ENCODE results near the gene HDLBP.

HDLBP gene

GRCh38 chr2:241291153-241291552, 24.3 kb downstream of the HDLBP start:
- H3K4ac ChIP-seq (ENCODE audit: low read depth, low read length) = no peak overlapping the region
- no peak overlapping the region for H3K18ac ChIP-seq (ENCODE audit: low read length)
- no peak overlapping the region for H2BK15ac ChIP-seq (replicated peaks; ENCODE audit: low read depth)
- H2BK5ac ChIP-seq (ENCODE audit: low read length) = no peak overlapping the region
- H3K4me2 ChIP-seq (ENCODE audit: low read length) = no peak overlapping the region
- no peaks in the 10 kb centered on the region for H3K4me1 ChIP-seq (ENCODE audit: control insufficient read depth, low read depth, low read length)
- H3K23ac ChIP-seq (ENCODE audit: low read length) = no peak overlapping the region
- H3K27ac ChIP-seq (ENCODE audit: low read depth, low read length) = no peak overlapping the region
- DNase-seq = no peak
- no peak overlapping the region for H4K8ac ChIP-seq (ENCODE audit: low read depth, low read length)
- H2AK5ac ChIP-seq (ENCODE audit: low read length) = no peak overlapping the region
- peaks cover 70% of the 10 kb centered on the region for H3K79me2 ChIP-seq (ENCODE audit: control insufficient read depth, insufficient read depth, low read length)
- no peak overlapping the region for H3K9ac ChIP-seq (ENCODE audit: low read length)
- peaks cover 28% of the 10 kb centered on the region for H3K79me1 ChIP-seq (ENCODE audit: low read length)
- no peak overlapping the region for H2BK120ac ChIP-seq (ENCODE audit: low read depth, low read length)
- no peaks in the 10 kb centered on the region for H3K27me3 ChIP-seq (ENCODE audit: insufficient read depth, low read length, poor library complexity)
- no peaks in the 10 kb centered on the region for H3K36me3 ChIP-seq (ENCODE audit: control insufficient read depth, insufficient read depth, low read length)
- H3K56ac ChIP-seq (ENCODE audit: low read length) = no peak overlapping the region
- WGBS (ENCODE audit: extremely low coverage, insufficient coverage, low lambda C conversion rate) = no CpG with 5 or more reads among the region's 6 CpGs
- no peak overlapping the region for H4K5ac ChIP-seq (ENCODE audit: low read length)
- no peak overlapping the region for H3K4me3 ChIP-seq (ENCODE audit: low read length)

DNA sequence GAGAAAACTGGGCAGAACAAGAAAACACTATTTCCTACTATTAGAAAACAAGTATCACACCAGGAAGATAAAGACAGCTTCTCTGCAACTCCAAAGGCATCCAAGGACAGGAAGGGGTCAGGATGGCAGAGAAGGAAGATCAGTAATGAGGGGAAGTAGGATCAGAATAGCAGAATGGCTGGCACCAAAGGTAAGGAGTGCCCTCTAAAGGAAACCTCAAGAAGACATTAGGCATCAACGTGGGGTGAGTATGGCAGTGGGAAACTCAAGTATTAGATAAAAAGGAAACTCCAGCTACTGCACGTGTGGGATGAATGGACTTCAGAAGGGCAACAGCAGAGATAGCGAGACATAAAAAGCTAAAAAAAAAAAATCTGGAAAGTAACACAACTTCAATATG, 25.9 kb downstream of the HDLBP start:
- H3K23ac ChIP-seq (ENCODE audit: low read length) = no peak overlapping the region
- H2BK15ac ChIP-seq (replicated peaks; ENCODE audit: low read depth) = no peak overlapping the region
- no CpG with 5 or more reads among the region's 3 CpGs for WGBS (ENCODE audit: extremely low coverage, insufficient coverage, low lambda C conversion rate)
- H4K8ac ChIP-seq (ENCODE audit: low read depth, low read length) = no peak overlapping the region
- H3K4me3 ChIP-seq (ENCODE audit: low read length) = no peak overlapping the region
- no peak overlapping the region for H2BK5ac ChIP-seq (ENCODE audit: low read length)
- no peak overlapping the region for H2BK120ac ChIP-seq (ENCODE audit: low read depth, low read length)
- H3K4me2 ChIP-seq (ENCODE audit: low read length) = no peak overlapping the region
- no peak overlapping the region for H3K4ac ChIP-seq (ENCODE audit: low read depth, low read length)
- H3K79me2 ChIP-seq (ENCODE audit: control insufficient read depth, insufficient read depth, low read length) = peaks cover 64% of the 10 kb centered on the region
- no peak overlapping the region for H3K56ac ChIP-seq (ENCODE audit: low read length)
- no peak overlapping the region for H2AK5ac ChIP-seq (ENCODE audit: low read length)
- no peaks in the 10 kb centered on the region for H3K4me1 ChIP-seq (ENCODE audit: control insufficient read depth, low read depth, low read length)
- no peaks in the 10 kb centered on the region for H3K36me3 ChIP-seq (ENCODE audit: control insufficient read depth, insufficient read depth, low read length)
- no peak overlapping the region for H4K5ac ChIP-seq (ENCODE audit: low read length)
- no peaks in the 10 kb centered on the region for H3K27me3 ChIP-seq (ENCODE audit: insufficient read depth, low read length, poor library complexity)
- no peak for DNase-seq
- H3K18ac ChIP-seq (ENCODE audit: low read length) = no peak overlapping the region
- peaks cover 25% of the 10 kb centered on the region for H3K79me1 ChIP-seq (ENCODE audit: low read length)
- no peak overlapping the region for H3K27ac ChIP-seq (ENCODE audit: low read depth, low read length)
- no peak overlapping the region for H3K9ac ChIP-seq (ENCODE audit: low read length)

DNA sequence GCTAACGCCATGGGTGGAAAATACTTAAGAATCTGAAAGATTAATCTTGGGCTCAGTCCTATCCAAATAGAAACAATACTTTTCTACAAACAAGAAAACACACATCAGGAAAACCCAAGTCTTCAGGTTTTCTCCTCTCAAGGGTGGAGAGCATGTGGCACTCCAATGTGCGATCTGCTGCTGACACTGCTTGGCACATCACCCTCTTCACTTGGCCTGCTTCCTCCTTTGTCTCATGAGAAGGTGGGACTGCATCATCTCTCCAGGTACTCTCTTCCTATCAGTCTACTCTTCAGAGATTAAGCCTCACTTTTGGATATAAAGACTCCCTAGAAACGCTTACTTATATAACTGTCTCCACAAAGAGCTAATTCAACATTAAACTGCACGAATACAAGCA, 26.4 kb downstream of the HDLBP start:
- Histone ChIP-seq H3K79me2 (ENCODE audit: control insufficient read depth, insufficient read depth, low read length) (peaks cover 62% of the 10 kb centered on the region), H3K36me3 (ENCODE audit: control insufficient read depth, insufficient read depth, low read length) (no peaks in the 10 kb centered on the region), H3K4me3 (ENCODE audit: low read length) (no peak overlapping the region), H2BK120ac (ENCODE audit: low read depth, low read length) (no peak overlapping the region), H2BK15ac (replicated peaks; ENCODE audit: low read depth) (no peak overlapping the region), H3K23ac (ENCODE audit: low read length) (no peak overlapping the region), H3K56ac (ENCODE audit: low read length) (no peak overlapping the region), H3K9ac (ENCODE audit: low read length) (no peak overlapping the region), H3K18ac (ENCODE audit: low read length) (no peak overlapping the region), H2BK5ac (ENCODE audit: low read length) (no peak overlapping the region), H3K4me1 (ENCODE audit: control insufficient read depth, low read depth, low read length) (no peaks in the 10 kb centered on the region), H3K27ac (ENCODE audit: low read depth, low read length) (no peak overlapping the region), H3K27me3 (ENCODE audit: insufficient read depth, low read length, poor library complexity) (no peaks in the 10 kb centered on the region), H4K5ac (ENCODE audit: low read length) (no peak overlapping the region), H3K79me1 (ENCODE audit: low read length) (peaks cover 24% of the 10 kb centered on the region), H3K4me2 (ENCODE audit: low read length) (no peak overlapping the region), H2AK5ac (ENCODE audit: low read length) (no peak overlapping the region), H3K4ac (ENCODE audit: low read depth, low read length) (no peak overlapping the region), H4K8ac (ENCODE audit: low read depth, low read length) (no peak overlapping the region)
- no CpG with 5 or more reads among the region's 4 CpGs for WGBS (ENCODE audit: extremely low coverage, insufficient coverage, low lambda C conversion rate)
- no peak for DNase-seq

DNA sequence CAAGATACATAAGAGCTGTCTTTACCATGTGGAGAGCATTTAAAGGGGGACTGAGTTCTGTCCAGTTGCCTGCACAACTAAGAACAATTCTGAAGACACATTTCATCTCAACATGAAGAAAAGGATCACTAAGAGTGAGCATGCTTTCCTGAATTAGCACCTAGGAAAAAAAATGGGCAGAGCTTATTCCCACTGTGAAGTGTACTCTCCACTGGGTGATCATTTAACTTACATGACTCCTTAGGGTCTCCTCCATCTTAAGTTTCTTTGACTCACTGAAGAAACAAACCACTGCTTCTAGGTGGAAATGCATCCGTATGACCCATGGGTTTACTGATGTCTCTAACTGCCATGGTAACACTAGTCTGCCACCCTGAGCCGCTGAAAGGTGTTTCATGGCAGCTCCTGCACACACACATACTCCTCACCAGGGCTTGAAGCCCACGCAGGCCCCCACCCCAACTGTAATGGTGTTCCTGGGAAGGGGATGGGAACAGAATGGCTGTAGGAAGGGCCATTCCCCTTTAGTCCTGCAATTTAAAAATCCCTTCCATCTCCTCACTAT, 27.1 kb downstream of the HDLBP start:
- H2BK15ac ChIP-seq (replicated peaks; ENCODE audit: low read depth) = no peak overlapping the region
- H3K4me2 ChIP-seq (ENCODE audit: low read length) = no peak overlapping the region
- WGBS (ENCODE audit: extremely low coverage, insufficient coverage, low lambda C conversion rate) = no CpG with 5 or more reads among the region's 3 CpGs
- no peak overlapping the region for H4K5ac ChIP-seq (ENCODE audit: low read length)
- H3K4ac ChIP-seq (ENCODE audit: low read depth, low read length) = no peak overlapping the region
- H4K8ac ChIP-seq (ENCODE audit: low read depth, low read length) = no peak overlapping the region
- H3K79me1 ChIP-seq (ENCODE audit: low read length) = peaks cover 24% of the 10 kb centered on the region
- H3K56ac ChIP-seq (ENCODE audit: low read length) = no peak overlapping the region
- H2AK5ac ChIP-seq (ENCODE audit: low read length) = no peak overlapping the region
- no peak overlapping the region for H3K18ac ChIP-seq (ENCODE audit: low read length)
- no peak overlapping the region for H2BK120ac ChIP-seq (ENCODE audit: low read depth, low read length)
- no peaks in the 10 kb centered on the region for H3K27me3 ChIP-seq (ENCODE audit: insufficient read depth, low read length, poor library complexity)
- no peak overlapping the region for H2BK5ac ChIP-seq (ENCODE audit: low read length)
- H3K23ac ChIP-seq (ENCODE audit: low read length) = no peak overlapping the region
- no peak overlapping the region for H3K4me3 ChIP-seq (ENCODE audit: low read length)
- H3K4me1 ChIP-seq (ENCODE audit: control insufficient read depth, low read depth, low read length) = no peaks in the 10 kb centered on the region
- no peak overlapping the region for H3K27ac ChIP-seq (ENCODE audit: low read depth, low read length)
- H3K36me3 ChIP-seq (ENCODE audit: control insufficient read depth, insufficient read depth, low read length) = no peaks in the 10 kb centered on the region
- DNase-seq = no peak
- peaks cover 58% of the 10 kb centered on the region for H3K79me2 ChIP-seq (ENCODE audit: control insufficient read depth, insufficient read depth, low read length)
- no peak overlapping the region for H3K9ac ChIP-seq (ENCODE audit: low read length)

GRCh38 chr2:241286348-241287090, 29.0 kb downstream of the HDLBP start:
- no peaks in the 10 kb centered on the region for H3K36me3 ChIP-seq (ENCODE audit: control insufficient read depth, insufficient read depth, low read length)
- no peak overlapping the region for H3K4me3 ChIP-seq (ENCODE audit: low read length)
- H4K5ac ChIP-seq (ENCODE audit: low read length) = no peak overlapping the region
- no peaks in the 10 kb centered on the region for H3K27me3 ChIP-seq (ENCODE audit: insufficient read depth, low read length, poor library complexity)
- no peak overlapping the region for H3K9ac ChIP-seq (ENCODE audit: low read length)
- H2BK120ac ChIP-seq (ENCODE audit: low read depth, low read length) = no peak overlapping the region
- H3K18ac ChIP-seq (ENCODE audit: low read length) = no peak overlapping the region
- no peak overlapping the region for H2AK5ac ChIP-seq (ENCODE audit: low read length)
- H2BK15ac ChIP-seq (replicated peaks; ENCODE audit: low read depth) = no peak overlapping the region
- H3K79me1 ChIP-seq (ENCODE audit: low read length) = peaks cover 17% of the 10 kb centered on the region
- H3K4ac ChIP-seq (ENCODE audit: low read depth, low read length) = no peak overlapping the region
- no peak for DNase-seq
- H2BK5ac ChIP-seq (ENCODE audit: low read length) = no peak overlapping the region
- peaks cover 51% of the 10 kb centered on the region for H3K79me2 ChIP-seq (ENCODE audit: control insufficient read depth, insufficient read depth, low read length)
- H4K8ac ChIP-seq (ENCODE audit: low read depth, low read length) = no peak overlapping the region
- no peak overlapping the region for H3K56ac ChIP-seq (ENCODE audit: low read length)
- no peaks in the 10 kb centered on the region for H3K4me1 ChIP-seq (ENCODE audit: control insufficient read depth, low read depth, low read length)
- WGBS (ENCODE audit: extremely low coverage, insufficient coverage, low lambda C conversion rate) = no CpG with 5 or more reads among the region's 9 CpGs
- H3K4me2 ChIP-seq (ENCODE audit: low read length) = no peak overlapping the region
- H3K27ac ChIP-seq (ENCODE audit: low read depth, low read length) = no peak overlapping the region
- H3K23ac ChIP-seq (ENCODE audit: low read length) = no peak overlapping the region

- H2BK5ac ChIP-seq (ENCODE audit: low read length) = no peak overlapping the region
- WGBS (ENCODE audit: extremely low coverage, insufficient coverage, low lambda C conversion rate) = no CpG with 5 or more reads among the region's 1 CpG
- no peak overlapping the region for H2BK120ac ChIP-seq (ENCODE audit: low read depth, low read length)
- H3K9ac ChIP-seq (ENCODE audit: low read length) = no peak overlapping the region
- H3K27me3 ChIP-seq (ENCODE audit: insufficient read depth, low read length, poor library complexity) = no peaks in the 10 kb centered on the region
- DNase-seq = no peak
- H4K8ac ChIP-seq (ENCODE audit: low read depth, low read length) = no peak overlapping the region
- no peak overlapping the region for H3K18ac ChIP-seq (ENCODE audit: low read length)
- H4K5ac ChIP-seq (ENCODE audit: low read length) = no peak overlapping the region
- no peaks in the 10 kb centered on the region for H3K4me1 ChIP-seq (ENCODE audit: control insufficient read depth, low read depth, low read length)
- H3K4me3 ChIP-seq (ENCODE audit: low read length) = no peak overlapping the region
- H3K27ac ChIP-seq (ENCODE audit: low read depth, low read length) = no peak overlapping the region
- no peak overlapping the region for H3K4ac ChIP-seq (ENCODE audit: low read depth, low read length)
- no peak overlapping the region for H3K56ac ChIP-seq (ENCODE audit: low read length)
- H3K79me2 ChIP-seq (ENCODE audit: control insufficient read depth, insufficient read depth, low read length) = peaks cover 46% of the 10 kb centered on the region
- H2BK15ac ChIP-seq (replicated peaks; ENCODE audit: low read depth) = no peak overlapping the region
- H3K36me3 ChIP-seq (ENCODE audit: control insufficient read depth, insufficient read depth, low read length) = no peaks in the 10 kb centered on the region
- peaks cover 14% of the 10 kb centered on the region for H3K79me1 ChIP-seq (ENCODE audit: low read length)
- no peak overlapping the region for H3K4me2 ChIP-seq (ENCODE audit: low read length)
- H3K23ac ChIP-seq (ENCODE audit: low read length) = no peak overlapping the region
- H2AK5ac ChIP-seq (ENCODE audit: low read length) = no peak overlapping the region
Observed at GRCh38 chr2:241285596-241285995, 29.9 kb downstream of the HDLBP start.

Measured in mesendoderm (in vitro differentiated cells).